ENCODE results near the gene SMYD3. TPM values are rescaled to one million over a fixed set of nuclear protein-coding genes. Genes with fewer than 3 reads are reported as not detected.

The SMYD3 gene
- polyA plus RNA-seq, 2 of the 4 experiments (the other 2 are of a cell fraction): 18.2 to 35.2 TPM

- peaks cover 28% of the 10 kb centered on the region; the same call in 2 of the 3 replicates for H3K4me1 ChIP-seq
- TF ChIP-seq HOXB5 (CRISPR knock-in tag; IDR thresholded peaks at IDR 0.05) (no peak), MAZ (IDR thresholded peaks at IDR 0.05; ENCODE audit: borderline replicate concordance, low read depth, low read length) (no peak), REST (IDR thresholded peaks at IDR 0.05) (no peak), CBX8 (IDR thresholded peaks at IDR 0.05) (no peak), CTCF (IDR thresholded peaks at IDR 0.05) (no peak), RNF2 (IDR thresholded peaks at IDR 0.05; ENCODE audit: borderline replicate concordance, low read depth) (no peak), EHF (CRISPR knock-in tag; IDR thresholded peaks at IDR 0.05) (no peak), KDM5A (IDR thresholded peaks at IDR 0.05) (no peak), EP300 (IDR thresholded peaks at IDR 0.05) (no peak), HOXA7 (CRISPR knock-in tag; IDR thresholded peaks at IDR 0.05) (no peak), NR3C1 (IDR thresholded peaks at IDR 0.05) (no peak), MAFK (IDR thresholded peaks at IDR 0.05; ENCODE audit: partially characterized antibody) (no peak), HMGXB4 (CRISPR knock-in tag; IDR thresholded peaks at IDR 0.05; ENCODE audit: borderline replicate concordance) (no peak), JUNB (IDR thresholded peaks at IDR 0.05) (no peak), HES2 (IDR thresholded peaks at IDR 0.05) (no peak)
- no peak overlapping the region for H3K27ac ChIP-seq
- ChIA-PET CTCF (interaction anchor here (2.3 kb wide), 1 partner anchor 271 kb away, joined by 12 read pairs; no protein-coding TSS in a partner anchor), POLR2A (interaction anchor here (0.5 kb wide), 1 partner anchor 29 kb away, joined by 3 read pairs; no protein-coding TSS in a partner anchor)
- no peaks in the 10 kb centered on the region for H3K9me3 ChIP-seq
- no peak overlapping the region for H3K4me3 ChIP-seq
- peak in 1 of 2 experiments; percentile 28 for DNase-seq (ENCODE audit: low read depth in 1 of 2, low spot score in 1 of 2)
- 12% methylated on average over 1 of the region's 1 CpG for WGBS (ENCODE audit: missing lambda C conversion rate)
- peak; percentile 23 for FAIRE-seq
- peak; percentile 55 to 84; a peak in 4 of 6 replicates for ATAC-seq
- H3K4me2 ChIP-seq: peak overlapping the region; percentile 48
These were observed 225.4 kb downstream of the SMYD3 start for GRCh38 chr1:246281639-246282038.

- Histone ChIP-seq H3K4me3 (no peak overlapping the region), H3K4me1 (peaks cover 28% of the 10 kb centered on the region; the same call in 2 of the 3 replicates), H3K4me2 (peak overlapping the region; percentile 48), H3K9me3 (no peaks in the 10 kb centered on the region), H3K27ac (no peak overlapping the region)
- ChIA-PET POLR2A (interaction anchor here (0.5 kb wide), 1 partner anchor 29 kb away, joined by 3 read pairs; no protein-coding TSS in a partner anchor), CTCF (interaction anchor here (0.7 to 2.3 kb wide), 11 partner anchors 7 to 1125 kb away, joined by 3 to 12 read pairs (median 3); no protein-coding TSS in a partner anchor)
- no peak for DNase-seq (ENCODE audit: low read depth in 1 of 2, low spot score in 1 of 2)
- FAIRE-seq: no peak
- WGBS (ENCODE audit: missing lambda C conversion rate): 84% methylated on average over 4 of the region's 4 CpGs
- ATAC-seq: peak; percentile 37 to 43; a peak in 3 of 6 replicates
- TF ChIP-seq POLR2AphosphoS2 (conservative IDR thresholded peaks at IDR 0.05; ENCODE audit: low read length): no peak
- TF ChIP-seq ATOH8 (CRISPR knock-in tag; IDR thresholded peaks at IDR 0.05; ENCODE audit: low read depth): no peak
- no peak for TF ChIP-seq HES2 (IDR thresholded peaks at IDR 0.05)
- TF ChIP-seq GATA3 (IDR thresholded peaks at IDR 0.05; ENCODE audit: borderline replicate concordance): no peak
- TF ChIP-seq MAZ (IDR thresholded peaks at IDR 0.05; ENCODE audit: borderline replicate concordance, low read depth, low read length): no peak
- TF ChIP-seq RFX5 (IDR thresholded peaks at IDR 0.05): no peak
- TF ChIP-seq CEBPB (IDR thresholded peaks at IDR 0.05): no peak
- no peak for TF ChIP-seq RNF2 (IDR thresholded peaks at IDR 0.05; ENCODE audit: borderline replicate concordance, low read depth)
- TF ChIP-seq ZC3H11A (IDR thresholded peaks at IDR 0.05): no peak
- TF ChIP-seq JUNB (IDR thresholded peaks at IDR 0.05): no peak
- no peak for TF ChIP-seq NFE2L2 (conservative IDR thresholded peaks at IDR 0.05; ENCODE audit: low read length)
- no peak for TF ChIP-seq ESRRA (IDR thresholded peaks at IDR 0.05; ENCODE audit: borderline replicate concordance, low read length)
- TF ChIP-seq JUN (IDR thresholded peaks at IDR 0.05): no peak
- TF ChIP-seq HDAC2 (IDR thresholded peaks at IDR 0.05): no peak
- no peak for TF ChIP-seq CTCF (IDR thresholded peaks at IDR 0.05)
- no peak for TF ChIP-seq TFCP2L1 (CRISPR knock-in tag; IDR thresholded peaks at IDR 0.05)
- TF ChIP-seq SMC3 (IDR thresholded peaks at IDR 0.05): no peak
These were observed 225.9 kb downstream of the SMYD3 start for GRCh38 chr1:246281195-246281594.
